GM23248 (cell line): Measurements from ENCODE around the gene SLC16A12.

Source experiments
- EZH2 ChIP-seq: fragments of 200-600 bp; sonication (generic); IDR thresholded peaks from 2 replicates; pipeline ENCODE4 v1.6.1; 2018; ENCODE audit warnings: antibody characterized with exemption, mild to moderate bottlenecking; ENCODE audit not compliant: insufficient read depth, poor library complexity, severe bottlenecking
- EZH2phosphoT487 ChIP-seq: fragments of 200-600 bp; sonication (generic); IDR thresholded peaks from 2 replicates; pipeline ENCODE4 v1.6.1; 2018; ENCODE audit warnings: antibody characterized with exemption, moderate library complexity, mild to moderate bottlenecking, low read depth; ENCODE audit not compliant: insufficient read depth

DNA sequence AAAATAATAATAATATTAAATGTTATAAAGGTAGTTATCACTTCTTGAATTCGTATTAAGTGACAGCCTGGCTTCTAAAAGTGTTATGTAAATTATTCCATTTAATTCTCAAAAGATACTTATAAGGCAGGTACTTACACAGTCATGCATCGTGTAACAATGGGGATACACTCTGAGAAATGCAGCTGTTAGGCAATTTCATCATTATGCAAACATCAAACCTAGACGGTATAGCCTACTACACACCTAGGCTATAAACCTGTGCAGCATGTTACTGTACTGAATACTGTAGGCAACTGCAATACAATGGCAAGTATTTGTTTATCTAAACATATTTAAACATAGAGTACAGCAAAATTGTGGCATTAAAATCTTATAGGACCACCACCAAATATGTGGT, 141.5 kb downstream of the SLC16A12 start:
- TF ChIP-seq EZH2phosphoT487, result no peak
- no peak for TF ChIP-seq EZH2
